SK-N-MC (cell line): ENCODE results near the gene SRCIN1.

Experiments
- DNase-seq: peaks from one replicate; pipeline ENCODE4 v3.0.0-alpha.2; 2011; ENCODE audit warnings: low read depth, low spot score
- H3K27ac ChIP-seq: fragments of 200-600 bp; sonication (generic); 2 replicates; pipeline ENCODE4 v1.5.1; 2016; ENCODE audit warnings: mixed run types
- H3K36me3 ChIP-seq: fragments of 200-600 bp; sonication (generic); 2 replicates; pipeline ENCODE4 v1.6.1; 2017; ENCODE audit warnings: antibody characterized with exemption, low read length, mixed read lengths; ENCODE audit not compliant: insufficient read depth
- H3K4me3 ChIP-seq: fragments of 200-600 bp; sonication (generic); 2 replicates; pipeline ENCODE4 v1.5.1; 2016
- H3K9ac ChIP-seq: fragments of 200-600 bp; sonication (generic); 2 replicates; pipeline ENCODE4 v1.8.0; 2017; ENCODE audit warnings: mixed run types, mixed read lengths; ENCODE audit not compliant: insufficient read length
- H3K9me3 ChIP-seq: fragments of 200-600 bp; sonication (generic); 2 replicates; pipeline ENCODE4 v1.6.1; 2017; ENCODE audit warnings: low read depth, mild to moderate bottlenecking, antibody characterized with exemption, low read length, moderate library complexity, mixed read lengths
- EZH2 ChIP-seq: fragments of 200-600 bp; sonication (generic); IDR thresholded peaks from one replicate; pipeline ENCODE4 v1.6.1; 2017; ENCODE audit warnings: antibody characterized with exemption
- FOXP2 ChIP-seq: optimal IDR thresholded peaks from 2 replicates; pipeline ENCODE3; 2011; ENCODE audit warnings: mild to moderate bottlenecking, moderate library complexity; ENCODE audit not compliant: insufficient read depth; ENCODE audit errors: extremely low read length, control extremely low read depth
- POLR2AphosphoS5 ChIP-seq: IDR thresholded peaks from 2 replicates; pipeline ENCODE4 v1.6.1; 2012; ENCODE audit warnings: mild to moderate bottlenecking, low read depth, low read length, borderline replicate concordance

SRCIN1 gene

GRCh38 chr17:38574712-38575111 lies 31.0 kb downstream of the SRCIN1 start:
- Histone ChIP-seq H3K9ac (no peak overlapping the region), H3K9me3 (no peaks in the 10 kb centered on the region), H3K36me3 (no peaks in the 10 kb centered on the region), H3K27ac (no peak overlapping the region), H3K4me3 (no peak overlapping the region)
- DNase-seq: no peak
- TF ChIP-seq EZH2: no peak
- TF ChIP-seq FOXP2: no peak
- TF ChIP-seq POLR2AphosphoS5: no peak

GRCh38 chr17:38572669-38573365 lies 32.9 kb downstream of the SRCIN1 start:
- TF ChIP-seq EZH2 (no peak), POLR2AphosphoS5 (no peak), FOXP2 (no peak)
- Histone ChIP-seq H3K9ac (no peak overlapping the region), H3K27ac (no peak overlapping the region), H3K9me3 (no peaks in the 10 kb centered on the region), H3K36me3 (no peaks in the 10 kb centered on the region), H3K4me3 (peak overlapping the region; percentile 45)
- DNase-seq: no peak

GRCh38 chr17:38571833-38572668 lies 33.7 kb downstream of the SRCIN1 start:
- no peaks in the 10 kb centered on the region for H3K36me3 ChIP-seq
- DNase-seq: no peak
- TF ChIP-seq FOXP2: no peak
- no peak for TF ChIP-seq POLR2AphosphoS5
- no peak for TF ChIP-seq EZH2
- no peaks in the 10 kb centered on the region for H3K9me3 ChIP-seq
- H3K27ac ChIP-seq: no peak overlapping the region
- peak overlapping the region; percentile 45 for H3K4me3 ChIP-seq
- no peak overlapping the region for H3K9ac ChIP-seq

- DNase-seq: no peak
- no peak for TF ChIP-seq FOXP2
- no peak overlapping the region for H3K9ac ChIP-seq
Observed at GRCh38 chr17:38569701-38570512, 35.8 kb downstream of the SRCIN1 start.

GRCh38 chr17:38568845-38569510 lies 36.8 kb downstream of the SRCIN1 start:
- TF ChIP-seq FOXP2: no peak
- no peak for TF ChIP-seq POLR2AphosphoS5
- no peak for TF ChIP-seq EZH2
- Histone ChIP-seq H3K36me3 (no peaks in the 10 kb centered on the region), H3K9me3 (no peaks in the 10 kb centered on the region), H3K9ac (no peak overlapping the region), H3K4me3 (no peak overlapping the region), H3K27ac (no peak overlapping the region)
- no peak for DNase-seq

More at GRCh38 chr17:38569701-38570512, 35.8 kb downstream of the SRCIN1 start:
- H3K27ac ChIP-seq: no peak overlapping the region
- H3K9me3 ChIP-seq: no peaks in the 10 kb centered on the region
- no peaks in the 10 kb centered on the region for H3K36me3 ChIP-seq
- no peak overlapping the region for H3K4me3 ChIP-seq

- no peak overlapping the region for H3K4me3 ChIP-seq
- H3K9me3 ChIP-seq: no peaks in the 10 kb centered on the region
- no peak for DNase-seq
- H3K27ac ChIP-seq: no peak overlapping the region
- H3K36me3 ChIP-seq: no peaks in the 10 kb centered on the region
- no peak for TF ChIP-seq EZH2
- no peak for TF ChIP-seq POLR2AphosphoS5
- TF ChIP-seq FOXP2: no peak
- no peak overlapping the region for H3K9ac ChIP-seq
Observed at GRCh38 chr17:38568274-38568673, 37.5 kb downstream of the SRCIN1 start.

GRCh38 chr17:38567350-38567749 lies 38.4 kb downstream of the SRCIN1 start:
- H3K9me3 ChIP-seq: no peaks in the 10 kb centered on the region
- H3K4me3 ChIP-seq: no peak overlapping the region
- H3K36me3 ChIP-seq: no peaks in the 10 kb centered on the region
- no peak for TF ChIP-seq POLR2AphosphoS5
- TF ChIP-seq FOXP2: no peak
- no peak for TF ChIP-seq EZH2
- no peak overlapping the region for H3K9ac ChIP-seq
- no peak for DNase-seq
- H3K27ac ChIP-seq: no peak overlapping the region

GRCh38 chr17:38566666-38567031 lies 39.1 kb downstream of the SRCIN1 start:
- no peaks in the 10 kb centered on the region for H3K9me3 ChIP-seq
- H3K36me3 ChIP-seq: no peaks in the 10 kb centered on the region
- H3K27ac ChIP-seq: no peak overlapping the region
- no peak for DNase-seq
- H3K4me3 ChIP-seq: no peak overlapping the region
- no peak overlapping the region for H3K9ac ChIP-seq
- TF ChIP-seq FOXP2: no peak
